ENCODE data around the gene ATP12A.

ATP12A gene

DNA sequence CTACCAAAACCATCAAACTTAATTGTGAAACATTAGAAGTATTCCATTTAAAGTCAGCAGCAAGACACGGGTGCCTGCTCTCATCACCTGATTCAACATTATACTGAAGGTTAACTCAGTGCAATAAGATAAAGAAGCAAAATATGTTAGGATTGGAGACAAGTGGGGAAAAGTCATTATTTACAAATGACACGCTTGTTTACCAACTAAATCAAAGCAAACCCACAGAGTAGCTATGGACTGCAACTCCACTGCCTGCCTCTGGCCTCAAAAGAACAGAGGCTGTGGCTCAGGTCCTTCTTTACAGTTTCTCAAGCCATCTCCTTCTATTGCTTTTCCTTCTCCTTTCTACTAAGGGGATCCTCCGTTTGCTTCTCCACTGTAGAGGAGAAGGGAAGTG lies 21.0 kb upstream of the ATP12A start:
- Histone ChIP-seq H3K9me3 (ENCODE audit: low read depth, low read length) (no peaks in the 10 kb centered on the region), H3K27ac (no peak overlapping the region), H3K9ac (ENCODE audit: insufficient read length) (no peak overlapping the region), H3K36me3 (ENCODE audit: insufficient read depth, low read length) (no peaks in the 10 kb centered on the region), H3K4me3 (no peak overlapping the region)
- TF ChIP-seq EZH2 (IDR thresholded peaks at IDR 0.05) (no peak), POLR2AphosphoS5 (IDR thresholded peaks at IDR 0.05; ENCODE audit: borderline replicate concordance, low read depth, low read length) (no peak), FOXP2 (optimal IDR thresholded peaks at IDR 0.05; ENCODE audit: control extremely low read depth, extremely low read length, insufficient read depth) (no peak)
- DNase-seq (ENCODE audit: low read depth, low spot score), result no peak

DNA sequence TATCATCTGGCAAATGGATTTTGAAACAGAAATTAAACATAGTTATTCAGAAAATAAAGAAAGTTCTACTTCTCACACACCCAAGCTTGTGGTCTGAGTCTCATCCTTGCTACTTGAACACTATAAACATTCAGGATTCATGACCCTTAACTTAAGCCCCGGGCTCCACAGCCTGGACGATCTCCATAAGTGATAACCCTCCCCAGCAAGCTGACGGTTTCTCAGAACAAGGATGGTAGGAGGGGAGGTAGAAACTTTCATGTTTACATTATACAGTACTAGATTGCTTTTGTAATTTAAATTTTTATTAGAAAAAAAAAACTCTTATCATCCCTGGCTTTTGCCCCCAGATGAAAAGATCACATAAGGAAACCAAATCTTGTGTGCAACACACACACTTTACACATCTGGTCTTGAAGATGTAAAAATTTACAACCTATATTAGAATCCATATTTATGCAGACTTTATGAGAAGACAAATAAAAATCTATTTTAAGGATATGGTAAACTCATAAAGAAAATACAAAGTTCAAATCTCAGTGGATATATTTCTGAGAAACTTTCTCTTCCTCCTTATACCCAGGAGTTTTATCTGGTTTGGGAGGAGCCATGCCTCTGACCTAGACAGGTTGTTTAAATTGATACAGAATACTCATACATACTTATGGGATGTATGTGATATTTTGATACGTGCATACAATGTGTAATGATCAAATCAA lies 20.0 kb upstream of the ATP12A start:
- TF ChIP-seq POLR2AphosphoS5 (IDR thresholded peaks at IDR 0.05; ENCODE audit: borderline replicate concordance, low read depth, low read length) (no peak), FOXP2 (optimal IDR thresholded peaks at IDR 0.05; ENCODE audit: control extremely low read depth, extremely low read length, insufficient read depth) (no peak), EZH2 (IDR thresholded peaks at IDR 0.05) (no peak)

GRCh38 chr13:24661713-24662112 lies 18.5 kb upstream of the ATP12A start:
- TF ChIP-seq EZH2 (IDR thresholded peaks at IDR 0.05) (no peak), FOXP2 (optimal IDR thresholded peaks at IDR 0.05; ENCODE audit: control extremely low read depth, extremely low read length, insufficient read depth) (no peak), POLR2AphosphoS5 (IDR thresholded peaks at IDR 0.05; ENCODE audit: borderline replicate concordance, low read depth, low read length) (no peak)
- no peak for DNase-seq (ENCODE audit: low read depth, low spot score)
- Histone ChIP-seq H3K9ac (ENCODE audit: insufficient read length) (no peak overlapping the region), H3K9me3 (ENCODE audit: low read depth, low read length) (no peaks in the 10 kb centered on the region), H3K36me3 (ENCODE audit: insufficient read depth, low read length) (no peaks in the 10 kb centered on the region), H3K27ac (no peak overlapping the region; the same call in 1 of the 2 replicates), H3K4me3 (no peak overlapping the region)

More for the DNA sequence above, 20.0 kb upstream of the ATP12A start:
- Histone ChIP-seq H3K9me3 (ENCODE audit: low read depth, low read length) (no peaks in the 10 kb centered on the region), H3K9ac (ENCODE audit: insufficient read length) (no peak overlapping the region), H3K36me3 (ENCODE audit: insufficient read depth, low read length) (no peaks in the 10 kb centered on the region), H3K27ac (0 out of 2 replicates have a peak overlapping the region, but pooled peaks have one; percentile 16), H3K4me3 (no peak overlapping the region)
- DNase-seq (ENCODE audit: low read depth, low spot score), result no peak

GRCh38 chr13:24662195-24663088 lies 17.8 kb upstream of the ATP12A start:
- no peak overlapping the region for H3K27ac ChIP-seq
- H3K4me3 ChIP-seq, result no peak overlapping the region
- no peak for DNase-seq (ENCODE audit: low read depth, low spot score)
- no peaks in the 10 kb centered on the region for H3K9me3 ChIP-seq (ENCODE audit: low read depth, low read length)
- no peaks in the 10 kb centered on the region for H3K36me3 ChIP-seq (ENCODE audit: insufficient read depth, low read length)
- TF ChIP-seq FOXP2 (optimal IDR thresholded peaks at IDR 0.05; ENCODE audit: control extremely low read depth, extremely low read length, insufficient read depth) (no peak), POLR2AphosphoS5 (IDR thresholded peaks at IDR 0.05; ENCODE audit: borderline replicate concordance, low read depth, low read length) (no peak), EZH2 (IDR thresholded peaks at IDR 0.05) (no peak)
- no peak overlapping the region for H3K9ac ChIP-seq (ENCODE audit: insufficient read length)

DNA sequence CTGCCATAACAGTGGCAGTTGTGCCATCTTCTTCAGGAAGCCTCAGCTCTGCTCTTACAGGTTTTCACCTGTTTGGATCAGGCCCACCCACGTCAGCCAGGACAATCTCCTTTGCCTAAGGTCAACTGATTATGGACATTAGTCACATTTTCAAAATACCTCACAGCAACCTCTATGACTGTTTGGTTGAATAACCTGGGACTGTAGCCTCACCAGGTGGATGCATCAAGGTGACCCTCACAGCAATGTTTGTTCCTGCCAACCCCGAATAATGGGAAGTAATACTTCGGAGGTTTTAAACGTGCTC lies 17.2 kb upstream of the ATP12A start:
- TF ChIP-seq FOXP2 (optimal IDR thresholded peaks at IDR 0.05; ENCODE audit: control extremely low read depth, extremely low read length, insufficient read depth), result no peak
- TF ChIP-seq EZH2 (IDR thresholded peaks at IDR 0.05), result no peak
- no peak for TF ChIP-seq POLR2AphosphoS5 (IDR thresholded peaks at IDR 0.05; ENCODE audit: borderline replicate concordance, low read depth, low read length)
- H3K9me3 ChIP-seq (ENCODE audit: low read depth, low read length), result no peaks in the 10 kb centered on the region
- H3K36me3 ChIP-seq (ENCODE audit: insufficient read depth, low read length), result no peaks in the 10 kb centered on the region
- no peak overlapping the region for H3K4me3 ChIP-seq
- no peak for DNase-seq (ENCODE audit: low read depth, low spot score)
- H3K9ac ChIP-seq (ENCODE audit: insufficient read length), result no peak overlapping the region
- no peak overlapping the region for H3K27ac ChIP-seq

- Histone ChIP-seq H3K36me3 (ENCODE audit: insufficient read depth, low read length) (no peaks in the 10 kb centered on the region), H3K4me3 (no peak overlapping the region), H3K27ac (no peak overlapping the region), H3K9me3 (ENCODE audit: low read depth, low read length) (no peaks in the 10 kb centered on the region), H3K9ac (ENCODE audit: insufficient read length) (no peak overlapping the region)
- no peak for DNase-seq (ENCODE audit: low read depth, low spot score)
- no peak for TF ChIP-seq FOXP2 (optimal IDR thresholded peaks at IDR 0.05; ENCODE audit: control extremely low read depth, extremely low read length, insufficient read depth)
- TF ChIP-seq POLR2AphosphoS5 (IDR thresholded peaks at IDR 0.05; ENCODE audit: borderline replicate concordance, low read depth, low read length), result no peak
- no peak for TF ChIP-seq EZH2 (IDR thresholded peaks at IDR 0.05)
Observed at GRCh38 chr13:24663586-24663985, 16.6 kb upstream of the ATP12A start.

- Histone ChIP-seq H3K36me3 (ENCODE audit: insufficient read depth, low read length) (no peaks in the 10 kb centered on the region), H3K4me3 (no peak overlapping the region), H3K27ac (no peak overlapping the region), H3K9me3 (ENCODE audit: low read depth, low read length) (no peaks in the 10 kb centered on the region), H3K9ac (ENCODE audit: insufficient read length) (no peak overlapping the region)
- TF ChIP-seq POLR2AphosphoS5 (IDR thresholded peaks at IDR 0.05; ENCODE audit: borderline replicate concordance, low read depth, low read length), result no peak
- TF ChIP-seq EZH2 (IDR thresholded peaks at IDR 0.05), result no peak
- TF ChIP-seq FOXP2 (optimal IDR thresholded peaks at IDR 0.05; ENCODE audit: control extremely low read depth, extremely low read length, insufficient read depth), result no peak
- no peak for DNase-seq (ENCODE audit: low read depth, low spot score)
Observed at GRCh38 chr13:24664726-24665409, 15.3 kb upstream of the ATP12A start.

- no peak for DNase-seq (ENCODE audit: low read depth, low spot score)
- Histone ChIP-seq H3K4me3 (no peak overlapping the region), H3K9me3 (ENCODE audit: low read depth, low read length) (no peaks in the 10 kb centered on the region), H3K9ac (ENCODE audit: insufficient read length) (no peak overlapping the region), H3K36me3 (ENCODE audit: insufficient read depth, low read length) (no peaks in the 10 kb centered on the region), H3K27ac (no peak overlapping the region)
- TF ChIP-seq FOXP2 (optimal IDR thresholded peaks at IDR 0.05; ENCODE audit: control extremely low read depth, extremely low read length, insufficient read depth) (no peak), POLR2AphosphoS5 (IDR thresholded peaks at IDR 0.05; ENCODE audit: borderline replicate concordance, low read depth, low read length) (no peak), EZH2 (IDR thresholded peaks at IDR 0.05) (no peak)
Observed at GRCh38 chr13:24668511-24668910, 11.7 kb upstream of the ATP12A start.
